ENCODE results near the gene BIRC6.
"Not testable (repeated sequence)": the region's sequence is repeated elsewhere in the genome, so short reads cannot be mapped to it uniquely, and the experiment has no call there.

Gene BIRC6

DNA sequence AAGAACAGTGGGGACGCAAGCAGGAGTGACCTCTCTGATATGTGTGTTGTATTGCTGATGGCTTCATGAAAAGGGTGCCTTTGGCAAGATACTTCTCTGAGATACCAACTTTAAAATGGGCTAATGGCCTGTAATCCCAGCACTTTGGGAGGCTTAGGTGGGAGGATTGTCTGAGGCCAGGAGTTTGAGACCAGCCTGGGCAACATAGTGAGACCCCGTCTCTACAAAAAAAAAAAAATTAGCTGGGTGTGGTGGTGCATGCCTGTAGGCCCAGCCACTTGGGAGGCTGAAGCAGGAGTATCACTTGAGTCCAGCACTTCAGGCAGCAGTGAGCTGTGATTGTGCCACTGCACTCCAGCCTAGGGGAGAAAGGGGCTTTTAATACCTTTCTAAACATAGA is 9.8 kb downstream of the BIRC6 start:
- no peak overlapping the region for H3K27ac ChIP-seq
- H3K79me2 ChIP-seq (ENCODE audit: insufficient read depth, low read depth): peaks cover 99% of the 10 kb centered on the region
- H3K4me1 ChIP-seq (ENCODE audit: low read depth, poor library complexity, severe bottlenecking): peaks cover 39% of the 10 kb centered on the region
- TF ChIP-seq, protein P1, sequence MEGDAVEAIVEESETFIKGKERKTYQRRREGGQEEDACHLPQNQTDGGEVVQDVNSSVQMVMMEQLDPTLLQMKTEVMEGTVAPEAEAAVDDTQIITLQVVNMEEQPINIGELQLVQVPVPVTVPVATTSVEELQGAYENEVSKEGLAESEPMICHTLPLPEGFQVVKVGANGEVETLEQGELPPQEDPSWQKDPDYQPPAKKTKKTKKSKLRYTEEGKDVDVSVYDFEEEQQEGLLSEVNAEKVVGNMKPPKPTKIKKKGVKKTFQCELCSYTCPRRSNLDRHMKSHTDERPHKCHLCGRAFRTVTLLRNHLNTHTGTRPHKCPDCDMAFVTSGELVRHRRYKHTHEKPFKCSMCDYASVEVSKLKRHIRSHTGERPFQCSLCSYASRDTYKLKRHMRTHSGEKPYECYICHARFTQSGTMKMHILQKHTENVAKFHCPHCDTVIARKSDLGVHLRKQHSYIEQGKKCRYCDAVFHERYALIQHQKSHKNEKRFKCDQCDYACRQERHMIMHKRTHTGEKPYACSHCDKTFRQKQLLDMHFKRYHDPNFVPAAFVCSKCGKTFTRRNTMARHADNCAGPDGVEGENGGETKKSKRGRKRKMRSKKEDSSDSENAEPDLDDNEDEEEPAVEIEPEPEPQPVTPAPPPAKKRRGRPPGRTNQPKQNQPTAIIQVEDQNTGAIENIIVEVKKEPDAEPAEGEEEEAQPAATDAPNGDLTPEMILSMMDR (conservative IDR thresholded peaks at IDR 0.05; ENCODE audit: low read depth, low read length): no peak
- no peak overlapping the region for H3K4me3 ChIP-seq (IDR thresholded peaks at IDR 0.05; ENCODE audit: insufficient read depth, low read depth, low read length)
- peaks cover 67% of the 10 kb centered on the region for H4K20me1 ChIP-seq (ENCODE audit: insufficient read depth)
- H3K36me3 ChIP-seq (ENCODE audit: insufficient read depth): no peaks in the 10 kb centered on the region
- no peak overlapping the region for H3K4me2 ChIP-seq
- H3K27me3 ChIP-seq (ENCODE audit: insufficient read depth, low read depth): no peaks in the 10 kb centered on the region
- no peak overlapping the region for H3K9ac ChIP-seq
- no peak overlapping the region for H2AFZ ChIP-seq (ENCODE audit: low read depth)

GRCh38 chr2:32369222-32369621 is 12.4 kb downstream of the BIRC6 start:
- H3K4me2 ChIP-seq: no peak overlapping the region
- no peaks in the 10 kb centered on the region for H3K36me3 ChIP-seq (ENCODE audit: insufficient read depth)
- no peak overlapping the region for H2AFZ ChIP-seq (ENCODE audit: low read depth)
- H4K20me1 ChIP-seq (ENCODE audit: insufficient read depth): peaks cover 77% of the 10 kb centered on the region
- TF ChIP-seq, protein P1 (conservative IDR thresholded peaks at IDR 0.05; ENCODE audit: low read depth, low read length): no peak
- peaks cover 99% of the 10 kb centered on the region for H3K79me2 ChIP-seq (ENCODE audit: insufficient read depth, low read depth)
- H3K4me1 ChIP-seq (ENCODE audit: low read depth, poor library complexity, severe bottlenecking): peaks cover 34% of the 10 kb centered on the region
- H3K4me3 ChIP-seq (IDR thresholded peaks at IDR 0.05; ENCODE audit: insufficient read depth, low read depth, low read length): no peak overlapping the region
- no peak overlapping the region for H3K27ac ChIP-seq
- H3K27me3 ChIP-seq (ENCODE audit: insufficient read depth, low read depth): no peaks in the 10 kb centered on the region
- H3K9ac ChIP-seq: no peak overlapping the region

DNA sequence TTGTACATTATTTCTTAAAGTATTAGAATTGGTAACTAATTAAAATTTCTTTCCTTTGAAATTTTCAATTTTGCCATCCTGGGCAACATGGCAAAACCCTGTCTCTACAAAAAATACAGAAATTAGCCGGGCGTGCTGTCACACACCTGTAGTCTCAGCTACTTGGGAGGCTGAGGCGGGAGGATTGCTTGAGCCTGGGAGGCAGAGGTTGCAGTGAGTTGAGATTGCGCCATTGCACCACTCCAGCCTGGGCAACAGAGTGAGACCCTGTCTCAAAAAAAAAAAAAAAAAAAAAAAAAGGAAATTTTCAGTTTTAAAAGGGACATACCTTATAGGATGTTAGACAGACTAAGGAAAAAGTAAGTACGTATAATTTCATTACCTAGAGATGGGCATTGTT is 14.1 kb downstream of the BIRC6 start:
- not testable (repeated sequence) for H3K27me3 ChIP-seq (ENCODE audit: insufficient read depth, low read depth); H3K9ac ChIP-seq; H3K4me2 ChIP-seq; H3K27ac ChIP-seq; H3K36me3 ChIP-seq (ENCODE audit: insufficient read depth); H3K4me3 ChIP-seq (IDR thresholded peaks at IDR 0.05; ENCODE audit: insufficient read depth, low read depth, low read length); H2AFZ ChIP-seq (ENCODE audit: low read depth)
- H3K79me2 ChIP-seq (ENCODE audit: insufficient read depth, low read depth): peaks cover 99% of the 10 kb centered on the region
- H3K4me1 ChIP-seq (ENCODE audit: low read depth, poor library complexity, severe bottlenecking): peaks cover 37% of the 10 kb centered on the region
- peaks cover 74% of the 10 kb centered on the region for H4K20me1 ChIP-seq (ENCODE audit: insufficient read depth)

DNA sequence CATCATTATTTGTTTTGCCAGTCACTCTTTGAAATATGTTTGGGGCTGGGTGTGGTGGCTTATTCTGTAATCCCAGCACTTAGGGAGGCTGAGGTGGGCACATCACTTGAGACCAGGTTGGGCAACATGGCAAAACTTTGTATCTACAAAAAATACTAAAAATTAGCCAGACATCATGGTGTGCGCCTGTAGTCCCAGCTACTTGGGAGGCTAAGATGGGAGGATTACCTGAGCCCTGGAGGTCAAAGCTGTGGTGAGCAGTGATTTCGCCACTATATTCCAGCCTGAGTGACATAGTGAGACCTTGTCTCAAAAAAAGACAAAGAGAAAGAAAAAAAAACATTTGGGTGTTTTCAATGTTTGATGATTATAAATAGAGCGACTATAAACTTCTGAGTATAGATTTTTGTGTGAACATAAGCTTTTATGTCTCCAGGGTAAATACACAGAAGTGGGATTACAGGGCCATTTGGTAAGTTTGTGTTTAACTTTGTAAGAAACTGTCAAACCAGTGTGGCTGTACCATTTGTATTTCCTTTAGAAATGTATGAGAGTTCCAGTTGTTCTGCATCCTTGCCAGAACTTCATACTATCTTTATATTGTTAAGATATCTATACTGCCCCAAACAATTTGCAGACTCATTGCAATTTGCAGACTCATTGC is 15.8 kb downstream of the BIRC6 start:
- Histone ChIP-seq H3K4me1 (ENCODE audit: low read depth, poor library complexity, severe bottlenecking) (peaks cover 42% of the 10 kb centered on the region), H3K27me3 (ENCODE audit: insufficient read depth, low read depth) (no peaks in the 10 kb centered on the region), H2AFZ (ENCODE audit: low read depth) (no peak overlapping the region), H4K20me1 (ENCODE audit: insufficient read depth) (peaks cover 72% of the 10 kb centered on the region), H3K4me3 (IDR thresholded peaks at IDR 0.05; ENCODE audit: insufficient read depth, low read depth, low read length) (no peak overlapping the region), H3K36me3 (ENCODE audit: insufficient read depth) (no peaks in the 10 kb centered on the region), H3K9ac (no peak overlapping the region), H3K27ac (no peak overlapping the region), H3K4me2 (no peak overlapping the region), H3K79me2 (ENCODE audit: insufficient read depth, low read depth) (peaks cover 99% of the 10 kb centered on the region)
- TF ChIP-seq, protein P1 (conservative IDR thresholded peaks at IDR 0.05; ENCODE audit: low read depth, low read length): no peak

DNA sequence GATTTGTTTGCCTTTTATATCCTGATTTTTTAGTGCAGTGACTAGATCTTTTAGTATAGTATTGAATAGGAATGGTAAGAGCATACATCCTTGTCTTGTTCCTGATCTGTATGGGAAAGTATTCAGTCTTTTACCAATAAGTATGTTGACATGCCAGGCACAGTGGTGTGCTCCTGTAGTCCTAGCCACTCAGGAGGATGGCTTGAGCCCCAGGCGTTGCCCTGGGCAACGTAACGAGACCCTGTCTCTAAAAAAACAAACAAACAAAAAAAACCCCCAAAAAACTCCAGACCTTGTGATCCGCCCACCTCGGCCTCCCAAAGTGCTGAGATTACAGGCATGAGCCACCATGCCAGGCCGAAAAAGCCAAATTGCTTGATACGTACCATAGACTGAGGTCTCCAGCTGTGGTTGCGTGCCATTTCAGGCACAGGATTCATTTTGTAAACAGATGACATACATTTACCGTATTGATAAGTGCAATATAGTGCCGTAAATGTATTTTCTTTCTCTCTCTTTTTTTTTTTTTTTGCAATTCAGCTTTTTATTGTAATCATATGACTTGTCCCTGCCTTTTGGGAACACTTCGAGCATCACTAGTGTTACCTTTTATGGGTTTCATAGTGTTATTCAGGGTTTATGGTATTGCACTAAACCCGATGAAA is 18.5 kb downstream of the BIRC6 start:
- peaks cover 66% of the 10 kb centered on the region for H4K20me1 ChIP-seq (ENCODE audit: insufficient read depth)

More for the DNA sequence above, 18.5 kb downstream of the BIRC6 start:
- Histone ChIP-seq H2AFZ (ENCODE audit: low read depth) (no peak overlapping the region), H3K36me3 (ENCODE audit: insufficient read depth) (no peaks in the 10 kb centered on the region), H3K4me3 (IDR thresholded peaks at IDR 0.05; ENCODE audit: insufficient read depth, low read depth, low read length) (no peak overlapping the region), H3K4me2 (no peak overlapping the region), H3K79me2 (ENCODE audit: insufficient read depth, low read depth) (peaks cover 100% of the 10 kb centered on the region), H3K27ac (no peak overlapping the region), H3K27me3 (ENCODE audit: insufficient read depth, low read depth) (no peaks in the 10 kb centered on the region), H3K4me1 (ENCODE audit: low read depth, poor library complexity, severe bottlenecking) (peaks cover 52% of the 10 kb centered on the region), H3K9ac (no peak overlapping the region)
- TF ChIP-seq, protein P1 (conservative IDR thresholded peaks at IDR 0.05; ENCODE audit: low read depth, low read length): no peak

Data from KMS-11 (cell line).